HG03159 (cell line): ENCODE results near the gene ITGA8.

Source experiments
- ATAC-seq: cut with Tn5 transposase; IDR thresholded peaks from one replicate; pipeline ENCODE4 v1.9.1; 2021; ENCODE audit warnings: mild to moderate bottlenecking, moderate library complexity; ENCODE audit not compliant: unreplicated experiment

Gene ITGA8

DNA sequence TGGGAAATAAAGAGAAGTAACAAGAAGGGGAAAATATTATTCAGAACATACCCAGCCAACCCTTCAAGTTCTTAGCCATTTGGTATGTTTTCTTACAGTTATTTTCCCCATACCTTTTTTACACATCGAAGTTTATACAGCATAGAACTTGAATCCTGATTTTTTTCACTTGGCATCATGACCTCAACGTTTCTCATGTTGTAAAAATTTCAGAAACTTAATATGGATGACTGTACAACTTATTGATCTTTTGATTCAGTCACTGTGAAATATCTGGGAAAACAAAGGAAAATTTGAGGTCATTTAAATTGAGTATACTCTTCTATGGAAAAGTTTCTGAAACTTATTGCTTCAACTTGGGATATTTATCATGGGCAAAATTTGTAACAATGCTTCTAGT is 245.1 kb downstream of the ITGA8 start:
- ATAC-seq = no peak

DNA sequence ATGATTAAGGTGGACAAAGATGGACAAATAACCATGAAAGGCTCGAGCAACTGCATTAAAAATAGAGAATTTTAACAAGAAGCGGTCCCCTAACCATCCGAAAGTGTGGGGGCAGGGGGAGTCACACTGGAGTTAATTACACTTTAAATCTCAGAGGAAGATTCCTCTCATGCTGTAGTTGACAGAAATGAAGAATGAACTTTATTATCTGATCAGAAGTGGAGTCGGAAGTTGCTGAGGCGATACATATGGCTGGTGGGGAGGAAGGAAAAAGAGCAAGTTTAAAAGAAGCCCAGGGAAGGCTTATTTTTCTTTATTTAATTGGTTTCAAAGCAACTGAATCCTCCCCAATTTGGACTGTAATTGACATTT is 246.3 kb downstream of the ITGA8 start:
- ATAC-seq = no peak

DNA sequence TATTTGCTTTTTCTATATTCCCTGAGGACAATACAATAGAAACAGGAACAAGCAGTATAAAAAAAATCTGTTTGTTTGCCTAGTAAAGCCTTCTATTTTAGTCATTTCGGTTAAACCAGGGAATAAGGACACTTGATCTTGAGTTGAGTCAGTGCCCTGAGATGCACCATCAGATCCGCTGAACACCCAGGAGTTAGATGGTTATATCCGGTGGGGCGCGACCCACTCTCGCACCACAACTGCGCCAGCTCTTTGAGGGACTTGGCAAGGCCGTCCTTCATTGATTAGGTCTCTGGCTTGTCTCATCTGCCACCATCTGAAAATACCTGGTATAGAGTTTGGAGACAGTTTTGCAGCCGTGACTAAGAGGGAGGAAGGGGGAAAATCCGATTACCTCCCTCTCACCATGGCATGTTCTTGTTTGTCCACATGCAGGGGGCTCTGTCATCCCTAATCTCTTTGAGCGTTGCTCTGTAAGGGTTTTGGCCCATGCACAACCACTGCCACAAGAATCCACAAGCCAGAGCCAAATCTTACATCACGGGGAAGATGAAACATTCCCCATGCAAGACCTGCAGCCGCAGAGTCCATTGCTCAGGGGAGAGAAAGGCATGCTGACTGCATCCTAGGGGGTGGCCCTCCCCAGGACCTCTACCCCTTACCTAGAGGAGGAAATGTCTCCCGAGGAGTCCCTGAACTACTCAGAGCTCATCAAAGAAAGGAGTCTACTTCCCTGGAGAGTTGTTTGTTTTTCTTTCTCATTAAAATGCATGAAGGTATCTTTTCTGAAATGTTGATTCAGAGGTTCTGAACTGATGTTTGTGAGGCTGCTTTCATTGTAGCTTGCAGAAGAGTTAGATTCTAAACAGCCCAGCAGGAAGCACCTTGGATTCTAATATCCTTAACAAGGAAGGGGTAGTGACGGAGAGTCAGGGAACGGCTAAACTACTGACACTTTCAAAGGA is 247.0 kb downstream of the ITGA8 start:
- ATAC-seq = no peak

DNA sequence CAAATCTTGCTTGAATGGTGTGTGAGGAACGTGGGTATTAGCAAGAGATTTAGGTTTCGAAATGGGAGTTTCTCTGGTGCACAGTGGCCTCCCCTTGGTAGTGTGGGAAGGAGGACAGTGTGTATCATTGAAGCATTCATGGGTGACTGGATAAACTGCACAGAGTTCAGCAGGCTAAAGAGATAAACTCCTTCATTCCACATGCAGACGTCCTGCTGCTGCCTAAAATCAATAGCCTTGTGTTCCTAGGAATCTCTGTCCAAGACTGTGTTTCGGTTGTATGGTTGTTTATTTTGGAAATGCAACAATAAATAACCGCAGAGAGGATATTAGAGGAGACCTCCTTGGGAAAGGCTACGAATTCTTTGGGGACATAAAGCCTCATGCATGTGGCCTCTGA is 247.7 kb downstream of the ITGA8 start:
- no peak for ATAC-seq

DNA sequence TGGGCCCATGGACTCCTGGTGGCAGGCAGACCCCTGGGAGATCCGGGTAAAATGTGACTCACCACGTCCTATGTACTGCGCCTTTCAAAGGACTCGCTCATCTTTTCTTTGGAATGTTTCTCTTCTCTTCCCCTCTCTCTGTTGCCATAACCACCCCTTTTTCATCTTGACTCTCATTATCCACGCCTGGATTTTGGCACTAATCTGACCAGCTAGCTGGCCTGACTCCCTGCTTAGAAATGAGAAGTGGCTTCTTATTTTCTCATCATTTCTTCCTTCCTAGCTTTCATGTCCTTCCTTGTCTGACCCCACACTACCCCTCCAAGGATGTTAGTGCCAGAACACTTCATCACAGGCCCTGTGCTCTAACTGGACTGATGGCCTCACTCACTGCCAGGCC is 250.6 kb downstream of the ITGA8 start:
- ATAC-seq = no peak

DNA sequence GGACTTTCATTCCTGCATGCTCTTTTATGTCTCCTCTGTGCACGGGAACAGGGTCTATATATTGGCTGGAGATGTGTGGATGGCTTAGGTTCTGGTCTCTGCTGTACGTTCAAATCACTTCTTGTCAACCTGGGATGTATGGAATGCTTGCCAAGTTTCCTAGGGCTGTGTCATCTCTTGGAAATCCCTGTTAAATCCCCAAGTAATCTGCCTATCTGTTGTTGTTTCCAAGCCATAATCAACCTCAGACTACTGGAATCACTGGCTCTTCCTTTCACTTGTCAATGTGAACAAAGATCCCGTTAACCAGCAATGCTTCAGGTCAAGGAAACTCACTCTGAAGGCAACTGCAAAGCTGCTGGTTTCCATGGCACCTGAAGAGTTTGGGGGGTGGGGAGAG is 255.3 kb downstream of the ITGA8 start:
- ATAC-seq = no peak
